GM18505 (cell line): ENCODE measurements around the gene TXNDC17.
"Not testable (repeated sequence)": the region's sequence is repeated elsewhere in the genome, so short reads cannot be mapped to it uniquely, and the experiment has no call there.

Experiments
- ATAC-seq: cut with Tn5 transposase; IDR thresholded peaks from one replicate; pipeline ENCODE4 v1.9.1; 2021; ENCODE audit not compliant: unreplicated experiment
- POLR2A ChIP-seq: IDR thresholded peaks from 4 replicates; pipeline ENCODE4 v1.6.1; 2011; ENCODE audit warnings: borderline replicate concordance; ENCODE audit not compliant: insufficient read depth, insufficient read length; ENCODE audit errors: extremely low read depth

TXNDC17 gene

GRCh38 chr17:6660805-6661463 is 20.1 kb downstream of the TXNDC17 start:
- no peak for TF ChIP-seq POLR2A
- peak; percentile 46 for ATAC-seq

DNA sequence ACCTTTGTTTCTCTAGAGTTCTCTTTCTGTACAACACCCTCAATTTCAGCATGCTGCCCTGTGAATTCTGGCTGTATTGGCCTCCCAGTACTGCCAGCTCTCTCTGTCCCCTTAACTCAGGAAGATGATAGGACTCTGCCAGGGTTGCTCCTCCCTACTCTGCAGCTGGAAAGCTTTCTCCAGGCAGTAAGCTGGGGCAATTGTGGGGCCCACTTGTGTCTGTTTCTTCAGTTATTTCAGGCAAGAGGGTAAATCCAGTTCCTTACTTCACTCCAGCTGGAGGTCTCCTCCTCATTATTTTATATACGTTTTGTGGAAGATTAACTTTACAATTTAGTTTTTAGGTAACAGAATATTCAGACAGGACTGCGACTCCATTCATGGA is 20.6 kb downstream of the TXNDC17 start:
- ATAC-seq: no peak
- TF ChIP-seq POLR2A: no peak

- not testable (repeated sequence) for ATAC-seq
These were observed 22.3 kb downstream of the TXNDC17 start for GRCh38 chr17:6663200-6663599.

- TF ChIP-seq POLR2A: no peak
- no peak for ATAC-seq
These were observed 25.2 kb downstream of the TXNDC17 start for GRCh38 chr17:6666077-6666521.

GRCh38 chr17:6666557-6666956 is 25.7 kb downstream of the TXNDC17 start:
- no peak for ATAC-seq

DNA sequence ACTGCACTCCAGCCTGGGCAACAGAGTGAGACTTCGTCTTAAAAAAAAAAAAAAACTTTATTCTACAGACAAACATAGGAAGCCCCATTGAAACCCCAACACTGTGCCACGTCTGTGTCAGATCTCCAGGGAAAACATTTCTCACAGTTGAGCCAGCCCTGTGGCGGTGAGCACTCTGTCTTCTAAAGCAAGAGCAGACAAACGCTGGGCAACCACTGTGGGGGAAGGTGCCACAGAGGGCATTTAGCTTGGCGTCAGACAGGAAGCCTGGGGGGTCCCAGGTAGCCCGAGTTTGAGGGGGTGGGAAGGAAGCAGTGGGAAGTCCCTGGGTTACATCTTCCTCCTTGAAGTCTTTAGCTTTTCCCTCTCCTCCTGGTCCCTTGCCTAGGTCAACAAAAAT is 26.7 kb downstream of the TXNDC17 start:
- no peak for ATAC-seq
- no peak for TF ChIP-seq POLR2A

More at GRCh38 chr17:6666557-6666956, 25.7 kb downstream of the TXNDC17 start:
- TF ChIP-seq POLR2A: no peak

DNA sequence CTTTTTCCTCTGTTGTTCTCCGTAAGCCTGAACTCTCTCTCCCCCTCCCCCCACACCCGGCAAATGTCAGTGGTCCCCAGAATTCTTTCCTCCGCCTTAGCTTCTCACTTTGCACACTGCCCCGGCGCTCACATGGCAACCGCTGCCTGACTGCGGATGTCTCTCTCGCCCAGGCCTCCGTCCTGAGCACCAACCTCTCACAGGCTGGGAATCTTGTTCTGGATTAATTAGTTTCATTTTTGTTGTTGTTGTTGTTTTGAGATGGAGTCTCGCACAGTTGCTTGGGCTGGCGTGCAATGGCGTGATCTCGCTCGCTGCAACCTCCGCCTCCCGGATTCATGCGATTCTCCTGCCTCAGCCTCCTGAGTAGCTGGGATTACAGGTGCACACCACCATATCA is 27.4 kb downstream of the TXNDC17 start:
- no peak for TF ChIP-seq POLR2A
- ATAC-seq: no peak

- no peak for ATAC-seq
- no peak for TF ChIP-seq POLR2A
These were observed 28.0 kb downstream of the TXNDC17 start for GRCh38 chr17:6668727-6669425.

GRCh38 chr17:6669479-6670212 is 28.8 kb downstream of the TXNDC17 start:
- no peak for TF ChIP-seq POLR2A
- no peak for ATAC-seq

DNA sequence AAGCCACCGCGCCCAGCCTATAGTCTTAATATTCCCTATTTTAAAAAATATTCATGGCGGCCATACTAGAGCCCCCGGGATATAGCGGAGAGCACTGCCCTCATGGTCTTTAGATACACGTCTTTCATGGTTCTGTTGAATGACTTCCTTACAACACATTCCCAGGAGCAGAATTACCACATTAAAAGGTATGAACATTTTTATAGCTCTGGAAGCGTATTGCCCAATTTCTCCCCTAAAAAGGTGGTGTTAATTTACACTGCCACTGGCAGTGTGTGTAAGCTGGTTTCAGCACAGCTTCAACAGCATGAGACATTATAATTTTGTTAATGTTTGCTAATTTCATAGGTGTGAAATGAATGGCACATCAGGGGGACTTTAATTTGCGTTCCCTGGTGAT is 29.7 kb downstream of the TXNDC17 start:
- TF ChIP-seq POLR2A: no peak
- ATAC-seq: no peak

DNA sequence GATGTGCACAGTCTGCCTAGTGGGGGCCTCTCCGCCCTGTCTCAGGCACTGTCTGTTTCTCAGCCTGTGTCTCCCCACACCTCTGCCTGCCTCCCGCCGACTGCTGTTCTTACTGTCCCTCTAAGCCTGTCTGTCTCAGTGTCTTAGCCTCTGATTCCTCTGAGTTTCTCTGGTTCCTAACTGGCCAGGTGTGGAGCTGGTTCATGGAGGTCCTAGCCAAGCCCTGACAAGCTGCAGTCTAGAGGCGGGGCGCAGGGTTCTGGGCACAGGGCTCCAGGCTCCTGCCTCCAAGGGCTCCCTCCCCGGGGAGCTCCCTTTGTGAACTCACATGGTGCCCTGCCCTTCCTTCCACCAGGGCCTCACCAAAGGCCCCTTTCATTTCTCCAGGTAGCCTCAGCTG is 30.1 kb downstream of the TXNDC17 start:
- TF ChIP-seq POLR2A: no peak
- no peak for ATAC-seq

GRCh38 chr17:6671431-6671830 is 30.6 kb downstream of the TXNDC17 start:
- ATAC-seq: no peak

GRCh38 chr17:6674586-6674985 is 33.7 kb downstream of the TXNDC17 start:
- TF ChIP-seq POLR2A: no peak
- ATAC-seq: no peak

More at GRCh38 chr17:6671431-6671830, 30.6 kb downstream of the TXNDC17 start:
- no peak for TF ChIP-seq POLR2A
